Measurements from ENCODE around the gene SGCE.

The SGCE gene

GRCh38 chr7:94683066-94683465 lies 27.1 kb upstream of the SGCE start:
- no peak overlapping the region for H3K9ac ChIP-seq
- H3K27ac ChIP-seq = no peak overlapping the region
- H3K4me2 ChIP-seq = no peak overlapping the region
- H3K4me3 ChIP-seq = no peak overlapping the region
- H4K20me1 ChIP-seq = no peaks in the 10 kb centered on the region
- H3K9me3 ChIP-seq = no peaks in the 10 kb centered on the region
- no peaks in the 10 kb centered on the region for H3K4me1 ChIP-seq
- H3K27me3 ChIP-seq = no peaks in the 10 kb centered on the region
- no peaks in the 10 kb centered on the region for H3K36me3 ChIP-seq
- no peak for TF ChIP-seq Cebpa-rat (IDR thresholded peaks at IDR 0.05)

- no peak overlapping the region for H3K4me2 ChIP-seq
- no peaks in the 10 kb centered on the region for H3K36me3 ChIP-seq
- H3K9me3 ChIP-seq = no peaks in the 10 kb centered on the region
- no peaks in the 10 kb centered on the region for H4K20me1 ChIP-seq
- no peak overlapping the region for H3K4me3 ChIP-seq
- H3K9ac ChIP-seq = no peak overlapping the region
- H3K27ac ChIP-seq = no peak overlapping the region
- H3K4me1 ChIP-seq = no peaks in the 10 kb centered on the region
- H3K27me3 ChIP-seq = no peaks in the 10 kb centered on the region
- TF ChIP-seq Cebpa-rat (IDR thresholded peaks at IDR 0.05) = no peak
Measured at GRCh38 chr7:94679358-94679757, 23.4 kb upstream of the SGCE start.

- Histone ChIP-seq H4K20me1 (no peaks in the 10 kb centered on the region), H3K9ac (no peak overlapping the region), H3K27me3 (no peaks in the 10 kb centered on the region), H3K4me3 (no peak overlapping the region), H3K9me3 (no peaks in the 10 kb centered on the region), H3K36me3 (no peaks in the 10 kb centered on the region), H3K27ac (no peak overlapping the region), H3K4me2 (no peak overlapping the region), H3K4me1 (no peaks in the 10 kb centered on the region)
- no peak for TF ChIP-seq Cebpa-rat (IDR thresholded peaks at IDR 0.05)
Measured at GRCh38 chr7:94676431-94676830, 20.5 kb upstream of the SGCE start.

GRCh38 chr7:94675356-94675755 lies 19.4 kb upstream of the SGCE start:
- H3K4me2 ChIP-seq = no peak overlapping the region
- no peaks in the 10 kb centered on the region for H3K27me3 ChIP-seq
- no peaks in the 10 kb centered on the region for H3K4me1 ChIP-seq
- H3K9me3 ChIP-seq = no peaks in the 10 kb centered on the region
- no peaks in the 10 kb centered on the region for H4K20me1 ChIP-seq
- H3K27ac ChIP-seq = no peak overlapping the region
- H3K9ac ChIP-seq = no peak overlapping the region
- TF ChIP-seq Cebpa-rat (IDR thresholded peaks at IDR 0.05) = no peak
- H3K36me3 ChIP-seq = no peaks in the 10 kb centered on the region
- H3K4me3 ChIP-seq = no peak overlapping the region

- H3K4me2 ChIP-seq = no peak overlapping the region
- H3K9me3 ChIP-seq = no peaks in the 10 kb centered on the region
- H3K27ac ChIP-seq = no peak overlapping the region
Measured at GRCh38 chr7:94671444-94672235, 15.7 kb upstream of the SGCE start.

GRCh38 chr7:94669773-94670495 lies 14.0 kb upstream of the SGCE start:
- Histone ChIP-seq H3K27ac (no peak overlapping the region), H3K9me3 (peaks cover 8% of the 10 kb centered on the region), H3K4me3 (no peak overlapping the region), H3K4me2 (no peak overlapping the region), H3K9ac (no peak overlapping the region), H3K27me3 (no peaks in the 10 kb centered on the region), H3K36me3 (no peaks in the 10 kb centered on the region; the same call in 1 of the 2 replicates), H4K20me1 (no peaks in the 10 kb centered on the region), H3K4me1 (no peaks in the 10 kb centered on the region)
- no peak for TF ChIP-seq Cebpa-rat (IDR thresholded peaks at IDR 0.05)

More at GRCh38 chr7:94671444-94672235, 15.7 kb upstream of the SGCE start:
- Histone ChIP-seq H3K27me3 (no peaks in the 10 kb centered on the region), H3K4me3 (no peak overlapping the region), H4K20me1 (no peaks in the 10 kb centered on the region), H3K4me1 (no peaks in the 10 kb centered on the region), H3K36me3 (no peaks in the 10 kb centered on the region), H3K9ac (no peak overlapping the region)
- no peak for TF ChIP-seq Cebpa-rat (IDR thresholded peaks at IDR 0.05)

GRCh38 chr7:94666879-94667587 lies 11.1 kb upstream of the SGCE start:
- no peak overlapping the region for H3K27ac ChIP-seq
- H3K4me2 ChIP-seq = no peak overlapping the region
- H4K20me1 ChIP-seq = no peaks in the 10 kb centered on the region
- H3K27me3 ChIP-seq = no peaks in the 10 kb centered on the region
- peaks cover 12% of the 10 kb centered on the region for H3K36me3 ChIP-seq
- H3K9me3 ChIP-seq = peaks cover 25% of the 10 kb centered on the region
- H3K9ac ChIP-seq = no peak overlapping the region
- no peak for TF ChIP-seq Cebpa-rat (IDR thresholded peaks at IDR 0.05)
- peaks cover 10% of the 10 kb centered on the region for H3K4me1 ChIP-seq
- no peak overlapping the region for H3K4me3 ChIP-seq

- Histone ChIP-seq H3K27ac (no peak overlapping the region), H4K20me1 (no peaks in the 10 kb centered on the region), H3K4me3 (no peak overlapping the region), H3K9ac (no peak overlapping the region), H3K4me1 (peaks cover 11% of the 10 kb centered on the region), H3K4me2 (no peak overlapping the region), H3K36me3 (peaks cover 12% of the 10 kb centered on the region), H3K9me3 (peaks cover 25% of the 10 kb centered on the region), H3K27me3 (no peaks in the 10 kb centered on the region)
- TF ChIP-seq Cebpa-rat (IDR thresholded peaks at IDR 0.05) = no peak
Measured at GRCh38 chr7:94665426-94665825, 9.5 kb upstream of the SGCE start.

- H3K9ac ChIP-seq = no peak overlapping the region
- peaks cover 11% of the 10 kb centered on the region for H3K4me1 ChIP-seq
- H3K4me2 ChIP-seq = no peak overlapping the region
- no peaks in the 10 kb centered on the region for H3K27me3 ChIP-seq
- no peak overlapping the region for H3K4me3 ChIP-seq
- no peak overlapping the region for H3K27ac ChIP-seq
- peaks cover 25% of the 10 kb centered on the region for H3K9me3 ChIP-seq
- H3K36me3 ChIP-seq = peaks cover 12% of the 10 kb centered on the region
- no peaks in the 10 kb centered on the region for H4K20me1 ChIP-seq
- no peak for TF ChIP-seq Cebpa-rat (IDR thresholded peaks at IDR 0.05)
Measured at GRCh38 chr7:94664023-94664422, 8.1 kb upstream of the SGCE start.

- no peaks in the 10 kb centered on the region for H3K27me3 ChIP-seq
- peak overlapping the region; percentile 33 for H3K4me2 ChIP-seq
- H3K4me1 ChIP-seq = peaks cover 11% of the 10 kb centered on the region
- no peak overlapping the region for H3K4me3 ChIP-seq
- H3K36me3 ChIP-seq = peaks cover 12% of the 10 kb centered on the region
- no peak overlapping the region for H3K9ac ChIP-seq
- TF ChIP-seq Cebpa-rat (IDR thresholded peaks at IDR 0.05) = no peak
- no peak overlapping the region for H3K27ac ChIP-seq
- H3K9me3 ChIP-seq = peaks cover 28% of the 10 kb centered on the region
- no peaks in the 10 kb centered on the region for H4K20me1 ChIP-seq
Measured at GRCh38 chr7:94662548-94662947, 6.6 kb upstream of the SGCE start.
